ENCODE results near the gene SGMS1. TPM values are rescaled to one million over a fixed set of nuclear protein-coding genes. Genes with fewer than 3 reads are reported as not detected.
A peak's percentile ranks its signal among the peaks of the same experiment; 100 is the strongest.
"Not testable (repeated sequence)": the region's sequence is repeated elsewhere in the genome, so short reads cannot be mapped to it uniquely, and the experiment has no call there.

Gene SGMS1
- 30.2 TPM for total RNA-seq

GRCh38 chr10:50623663-50624412, at the start of gene SGMS1:
Gene SGMS1, minus strand, starts transcription at chr10:50623956. Its CDS starts 279,842 bp downstream, at chr10:50344114.
- DNase-seq (ENCODE audit: low read depth in 2 of 3, low spot score in 2 of 3): peak; percentile 54 to 86 (median 83)

- peak in 2 of 3 donors; percentile 11 to 53 for DNase-seq (ENCODE audit: low read depth in 2 of 3, low spot score in 2 of 3)
Observed at GRCh38 chr10:50672152-50672551, 48.4 kb upstream of the SGMS1 start.

- not testable (repeated sequence) for DNase-seq (ENCODE audit: low read depth in 2 of 3, low spot score in 2 of 3)
Observed at GRCh38 chr10:50671645-50672044, 47.9 kb upstream of the SGMS1 start.

DNA sequence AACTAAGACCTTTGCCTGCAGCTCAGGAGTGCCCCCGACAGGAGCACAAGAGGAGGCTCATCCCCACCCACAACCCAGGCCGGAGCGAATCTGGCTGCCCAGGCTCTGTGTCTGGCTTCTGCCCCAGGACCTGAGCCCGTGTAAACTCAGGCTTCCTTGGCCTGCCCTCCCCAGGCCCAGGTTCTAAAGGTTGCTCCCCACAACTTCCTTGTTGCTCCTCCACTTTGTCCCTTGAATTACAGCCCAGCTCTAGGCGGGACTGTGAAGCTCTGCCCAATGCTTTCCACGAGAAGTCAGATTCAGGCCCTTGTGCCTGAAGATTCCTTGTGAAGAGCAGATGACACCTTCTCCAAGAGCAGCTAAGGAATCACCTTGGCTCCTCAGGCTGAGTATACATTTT, 46.2 kb upstream of the SGMS1 start:
- DNase-seq (ENCODE audit: low read depth in 2 of 3, low spot score in 2 of 3): not testable (repeated sequence)

GRCh38 chr10:50667353-50667752, 43.6 kb upstream of the SGMS1 start:
- not testable (repeated sequence) for DNase-seq (ENCODE audit: low read depth in 2 of 3, low spot score in 2 of 3)

- not testable (repeated sequence) for DNase-seq (ENCODE audit: low read depth in 2 of 3, low spot score in 2 of 3)
Observed at GRCh38 chr10:50662420-50662819, 38.7 kb upstream of the SGMS1 start.

- DNase-seq (ENCODE audit: low read depth in 2 of 3, low spot score in 2 of 3): not testable (repeated sequence)
Observed at GRCh38 chr10:50661563-50661962, 37.8 kb upstream of the SGMS1 start.

DNA sequence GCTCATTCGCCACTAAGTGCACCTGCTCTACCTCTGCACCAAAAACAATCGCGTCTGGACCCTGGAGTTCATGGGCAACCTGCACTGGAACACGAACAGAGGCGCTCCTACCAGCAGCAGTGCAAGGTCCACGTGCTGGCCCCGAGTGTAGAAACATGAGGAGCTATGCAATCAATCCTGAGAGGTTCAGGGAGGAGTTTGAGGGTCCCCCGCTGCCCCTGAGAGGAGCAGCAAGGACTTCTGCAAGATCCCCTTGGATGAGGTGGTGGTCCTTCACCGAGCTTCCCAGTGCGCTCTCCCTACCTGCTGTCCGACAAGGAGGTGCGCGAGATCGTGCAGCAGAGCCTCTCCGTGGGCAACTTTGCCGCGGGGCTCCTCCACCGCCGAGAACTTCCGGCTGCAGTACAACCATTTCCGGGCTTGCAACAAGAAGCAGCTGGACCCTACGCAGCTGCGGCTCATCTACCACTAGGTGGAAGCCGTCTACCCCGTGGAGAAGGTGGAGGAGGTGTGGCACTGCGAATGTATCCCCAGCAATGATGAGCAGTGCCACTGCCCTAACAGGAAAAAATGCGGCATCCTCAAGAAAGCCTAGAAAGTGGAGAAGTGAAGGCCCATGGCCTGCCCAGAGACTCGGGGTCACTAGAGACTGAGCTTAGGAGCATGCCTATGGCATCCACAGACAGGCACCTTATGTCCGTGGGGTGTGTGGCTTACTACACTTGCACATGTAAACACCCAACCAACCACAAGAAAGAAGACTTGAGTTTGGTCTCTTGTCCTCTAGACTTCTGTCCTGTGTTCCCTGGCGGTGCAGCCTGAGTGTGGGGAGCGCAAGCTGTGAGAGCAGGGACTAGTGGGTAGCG, 36.3 kb upstream of the SGMS1 start:
- peak in 2 of 3 donors; percentile 23 to 45 for DNase-seq (ENCODE audit: low read depth in 2 of 3, low spot score in 2 of 3)

DNA sequence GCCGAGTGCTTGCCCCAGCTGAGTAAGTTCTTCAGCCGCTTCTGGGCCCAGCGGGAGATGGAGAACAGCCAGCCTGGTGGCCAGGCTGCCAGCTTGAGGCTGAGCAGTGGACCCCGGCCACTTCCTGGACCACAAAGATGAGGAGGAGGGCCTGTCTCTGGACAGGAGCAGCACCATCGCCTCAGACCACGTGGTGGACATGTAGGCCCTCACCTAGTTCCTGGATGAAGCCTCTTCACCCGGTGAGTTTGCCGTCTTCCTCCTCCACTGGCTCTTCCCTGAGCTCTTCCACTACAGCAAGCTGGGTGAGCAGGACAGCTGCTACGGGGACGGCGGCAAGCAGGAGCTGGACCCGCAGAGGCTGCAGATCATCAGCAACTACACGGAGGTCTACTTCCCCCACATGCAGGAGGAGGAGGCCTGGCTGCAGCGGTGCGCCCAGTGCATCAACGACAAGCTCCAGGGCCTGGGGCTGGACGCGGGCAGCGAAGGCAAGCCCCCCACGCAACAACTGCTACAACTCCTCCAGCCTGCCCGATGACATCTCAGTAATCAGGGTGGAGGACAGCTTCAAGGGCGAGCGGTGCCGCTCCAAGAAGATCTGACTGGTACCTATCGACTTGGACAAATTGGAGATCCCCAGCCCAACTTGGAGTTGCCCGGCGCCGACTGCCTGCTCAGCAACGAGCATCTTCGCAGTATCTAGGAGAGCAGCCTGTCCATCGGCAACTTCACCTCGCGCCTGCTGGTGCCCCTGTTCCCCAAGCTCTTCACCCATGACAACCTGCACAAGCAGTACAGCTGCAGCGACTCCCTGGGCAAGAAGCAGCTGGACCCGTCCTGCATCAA, 35.5 kb upstream of the SGMS1 start:
- DNase-seq (ENCODE audit: low read depth in 2 of 3, low spot score in 2 of 3): not testable (repeated sequence)

DNA sequence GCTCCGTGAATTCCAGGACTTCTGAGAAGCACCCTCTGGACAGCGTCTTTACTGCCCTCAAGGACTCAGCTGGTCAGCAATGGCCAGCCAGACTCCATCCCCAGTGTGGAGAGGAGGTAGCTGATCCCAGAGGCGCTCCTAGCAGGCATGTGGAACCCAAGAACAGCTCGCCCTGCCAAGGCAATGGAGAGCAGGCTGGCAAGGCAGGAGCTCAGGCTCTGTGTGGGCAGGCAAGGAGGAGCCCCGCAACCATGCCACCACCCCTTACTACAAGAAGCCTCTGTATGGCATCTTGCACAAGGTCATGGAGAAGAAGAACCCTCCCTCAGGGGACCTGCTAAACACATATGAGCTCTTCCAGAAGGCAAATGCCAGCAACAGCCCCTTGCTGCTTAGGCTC, 34.4 kb upstream of the SGMS1 start:
- no peak for DNase-seq (ENCODE audit: low read depth in 2 of 3, low spot score in 2 of 3)

DNA sequence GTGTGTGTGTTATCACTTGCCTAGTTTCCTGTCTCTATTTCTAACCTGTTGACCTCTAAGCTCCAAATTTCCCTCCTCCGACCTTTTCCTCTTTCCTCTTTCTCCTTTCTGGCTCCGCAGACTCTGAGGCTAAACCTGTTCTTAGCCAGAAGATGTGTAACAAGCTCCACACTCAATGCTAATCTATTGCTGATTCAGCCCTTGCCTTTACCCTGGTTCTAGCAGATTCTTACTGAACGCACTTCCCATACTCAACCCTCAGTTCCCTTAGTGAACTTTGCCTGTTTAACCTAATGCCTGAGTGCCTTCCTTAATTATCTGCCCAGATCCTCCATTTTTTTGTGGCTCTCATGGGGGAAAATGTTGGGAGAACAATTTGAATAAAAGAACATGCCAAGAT, 30.0 kb upstream of the SGMS1 start:
- no peak for DNase-seq (ENCODE audit: low read depth in 2 of 3, low spot score in 2 of 3)

DNA sequence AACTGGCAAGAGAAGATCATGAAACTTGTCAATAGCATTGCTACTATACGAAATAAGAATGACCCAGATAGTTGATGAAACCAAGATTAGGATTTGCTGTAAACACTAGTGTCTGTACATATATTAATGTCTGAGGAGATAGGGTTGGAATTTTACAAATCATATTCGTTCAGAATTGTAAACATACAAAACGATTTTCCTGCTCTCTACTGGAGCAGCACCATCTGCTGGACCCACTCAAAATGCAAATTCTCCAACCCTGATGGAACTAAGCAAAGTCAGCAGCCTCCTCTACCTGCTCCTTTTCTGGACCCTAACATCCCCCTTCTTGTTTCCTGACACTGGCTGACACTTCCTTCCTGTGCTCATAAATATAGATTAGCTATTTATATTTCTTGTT, 29.4 kb upstream of the SGMS1 start:
- peak in 2 of 3 donors; percentile 27 to 50 for DNase-seq (ENCODE audit: low read depth in 2 of 3, low spot score in 2 of 3)

GRCh38 chr10:50651808-50652207, 28.1 kb upstream of the SGMS1 start:
- DNase-seq (ENCODE audit: low read depth in 2 of 3, low spot score in 2 of 3): no peak

DNA sequence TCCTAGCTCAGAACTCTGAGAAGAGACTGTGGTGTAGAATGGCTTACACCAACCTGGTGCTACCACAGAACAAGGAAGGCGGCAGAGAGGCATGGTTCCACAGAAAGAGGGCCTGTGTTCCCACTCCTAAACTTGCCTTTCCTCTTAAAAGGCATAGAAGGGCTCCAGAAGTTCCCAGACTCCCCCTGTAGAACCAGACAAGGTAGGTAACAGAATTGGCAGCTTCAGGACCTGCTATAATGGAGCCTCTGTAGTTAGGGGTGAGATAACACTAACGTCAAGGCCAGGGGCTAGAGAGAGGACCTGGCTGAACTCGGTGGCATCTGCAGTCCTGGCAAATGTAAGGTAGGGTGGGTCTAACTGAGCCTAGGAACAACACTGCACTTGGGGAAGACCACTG, 26.7 kb upstream of the SGMS1 start:
- no peak for DNase-seq (ENCODE audit: low read depth in 2 of 3, low spot score in 2 of 3)

DNA sequence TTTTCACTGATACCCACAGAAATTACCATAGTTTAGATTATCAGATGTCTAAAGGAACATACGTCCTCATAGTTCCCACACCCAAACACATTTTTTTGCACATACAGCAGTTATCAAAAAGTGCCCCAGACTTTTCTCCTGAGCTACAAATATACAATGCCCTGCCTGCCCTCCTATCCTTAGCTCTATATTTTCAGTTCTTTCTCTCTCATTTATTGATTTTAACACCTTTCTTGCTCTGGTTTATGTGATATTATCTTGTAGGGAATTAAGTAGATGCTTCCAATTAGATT, 25.1 kb upstream of the SGMS1 start:
- no peak for DNase-seq (ENCODE audit: low read depth in 2 of 3, low spot score in 2 of 3)

DNA sequence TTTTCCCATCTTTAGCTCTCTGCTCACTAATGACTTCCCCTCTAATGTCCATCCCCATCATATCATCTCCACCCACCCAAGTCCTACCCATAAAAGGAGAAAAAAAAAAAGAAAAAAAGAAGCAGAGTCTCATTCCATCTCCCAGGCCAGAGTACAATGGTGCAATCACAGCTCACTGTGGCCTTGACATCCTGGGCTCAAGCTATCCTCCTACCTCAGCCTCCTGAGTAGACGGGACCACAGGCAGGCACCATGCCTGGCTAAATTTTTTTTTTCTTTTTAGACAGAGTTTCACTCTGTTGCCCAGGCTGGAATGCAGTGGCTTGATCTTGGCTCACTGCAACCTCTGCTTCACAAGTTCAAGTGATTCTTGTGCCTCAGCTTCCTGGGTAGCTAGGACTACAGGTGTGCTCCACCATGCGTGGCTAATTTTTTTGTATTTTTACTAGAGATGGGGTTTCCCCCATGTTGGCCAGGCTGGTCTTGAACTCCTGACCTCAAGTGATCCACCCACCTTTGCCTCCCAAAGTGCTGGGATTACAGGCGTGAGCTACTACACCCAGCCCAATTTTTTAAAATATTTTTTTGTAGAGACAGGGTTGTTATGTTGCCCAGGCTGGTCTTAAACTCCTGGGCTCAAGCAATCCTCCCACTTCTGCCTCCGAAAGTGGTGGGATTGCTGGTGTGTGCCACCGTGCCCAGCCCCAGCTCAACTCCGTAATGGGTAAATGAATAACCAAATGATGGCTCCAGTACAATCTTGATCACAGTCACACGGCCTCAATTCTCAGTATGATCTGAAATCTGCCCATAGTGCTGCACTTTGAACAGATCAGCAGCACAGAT, 24.6 kb upstream of the SGMS1 start:
- no peak for DNase-seq (ENCODE audit: low read depth in 2 of 3, low spot score in 2 of 3)

- not testable (repeated sequence) for DNase-seq (ENCODE audit: low read depth in 2 of 3, low spot score in 2 of 3)
Observed at GRCh38 chr10:50647350-50647749, 23.6 kb upstream of the SGMS1 start.

DNA sequence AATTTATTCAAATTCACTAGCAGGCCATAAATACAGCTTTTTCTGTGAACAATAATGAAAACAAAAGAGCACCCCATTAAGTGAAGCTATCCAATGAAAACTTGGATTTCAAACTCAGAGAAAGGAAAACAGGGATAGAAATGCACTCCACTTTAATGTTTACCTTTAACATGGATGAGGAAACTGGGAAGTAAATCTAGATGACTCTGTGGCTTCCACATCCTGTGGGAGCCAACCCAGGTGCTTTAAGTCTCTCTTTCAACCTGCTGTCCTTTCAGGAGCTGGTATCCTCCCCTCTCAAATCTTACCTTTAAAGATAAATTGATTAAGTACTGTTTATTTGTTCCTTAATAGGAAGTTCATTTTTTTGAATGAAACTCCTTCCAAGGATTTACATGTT, 21.5 kb upstream of the SGMS1 start:
- no peak for DNase-seq (ENCODE audit: low read depth in 2 of 3, low spot score in 2 of 3)

- DNase-seq (ENCODE audit: low read depth in 2 of 3, low spot score in 2 of 3): no peak
Observed at GRCh38 chr10:50641626-50642025, 17.9 kb upstream of the SGMS1 start.

DNA sequence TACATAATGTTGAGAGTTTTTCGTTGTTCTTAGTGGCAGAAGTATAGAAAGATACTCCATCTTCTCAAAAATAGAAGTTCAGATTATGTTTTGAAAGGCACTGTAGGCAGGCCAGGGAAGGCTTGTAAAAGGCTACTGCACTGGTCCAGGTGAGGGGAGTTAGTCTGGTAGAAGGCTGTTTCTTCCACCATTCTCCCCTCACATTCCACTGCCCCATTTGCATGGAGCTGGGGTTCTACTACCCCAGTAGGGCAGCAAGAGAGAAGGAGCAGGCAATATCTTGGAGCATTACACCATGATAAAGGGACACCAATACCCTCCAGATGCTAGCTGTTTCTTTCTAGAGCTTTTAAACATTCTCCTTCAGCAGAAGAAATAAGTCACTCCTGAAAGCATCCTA, 16.5 kb upstream of the SGMS1 start:
- DNase-seq (ENCODE audit: low read depth in 2 of 3, low spot score in 2 of 3): no peak

Measured in hematopoietic multipotent progenitor cell (in vitro differentiated cells).